DOHH2 (cell line): ENCODE results near the gene USP20.

Experiments
- CTCF ChIP-seq: fragments of 200-600 bp; sonication (generic); IDR thresholded peaks from one replicate; pipeline ENCODE4 v1.5.1; 2014; ENCODE audit warnings: antibody characterized with exemption, mild to moderate bottlenecking, low read depth, low read length; ENCODE audit not compliant: poor library complexity, severe bottlenecking
- EZH2phosphoT487 ChIP-seq: fragments of 200-600 bp; sonication (generic); IDR thresholded peaks from 2 replicates; pipeline ENCODE4 v1.6.1; 2017; ENCODE audit warnings: borderline replicate concordance, mild to moderate bottlenecking, antibody characterized with exemption, low read length, moderate library complexity, mixed read lengths

- TF ChIP-seq CTCF (no peak), EZH2phosphoT487 (no peak)
Measured at GRCh38 chr9:129897263-129897662, 62.0 kb downstream of the USP20 start.
